IMR-90 (cell line): Measurements from ENCODE around the gene E4F1. TPM values are rescaled to one million over a fixed set of nuclear protein-coding genes. Genes with fewer than 3 reads are reported as not detected.

Source experiments
- ATAC-seq: fragments of 200-7000 bp; cut with Tn5 transposase; 2 replicates; pipeline ENCODE4 v1.9.1; 2020; ENCODE audit warnings: low read depth, mild to moderate bottlenecking, moderate library complexity
- BruUV-seq: library from RNA; stranded (reverse); fragments of 400-500 nt; replicated peaks from 2 replicates; lab custom pipeline; 2021; lab: Mats Ljungman, UMichigan
- CTCF ChIA-PET: fragments of 300-600 bp; formaldehyde crosslinking; extraction: SDS; loops from one replicate; lab custom pipeline; 2021; ENCODE audit warnings: antibody characterized with exemption; lab: Yijun Ruan, JAX
- POLR2A ChIA-PET: fragments of 300-600 bp; sonication (Branson Sonifier 250); formaldehyde crosslinking; loops from one replicate; lab custom pipeline; 2022; ENCODE audit warnings: antibody characterized with exemption; ENCODE audit not compliant: unreplicated experiment; lab: Charles Lee
- DNase-seq: peaks from one replicate; pipeline ENCODE4 v3.0.0; 2013
- H2AFZ ChIP-seq: replicated peaks from 2 replicates; pipeline ENCODE3; 2013; ENCODE audit warnings: low read length, mild to moderate bottlenecking; ENCODE audit not compliant: poor library complexity
- H2AK5ac ChIP-seq: 2 replicates; pipeline ENCODE4 v1.6.1; 2013; ENCODE audit warnings: low read depth, low read length, inconsistent platforms
- H2AK9ac ChIP-seq: replicated peaks from 2 replicates; pipeline ENCODE3; 2013; ENCODE audit warnings: mild to moderate bottlenecking, low read depth, low read length, moderate library complexity; ENCODE audit not compliant: poor library complexity
- H2BK120ac ChIP-seq: 2 replicates; pipeline ENCODE4 v1.6.1; 2013; ENCODE audit warnings: low read depth, low read length, inconsistent platforms
- H2BK15ac ChIP-seq: 3 replicates; pipeline ENCODE4 v1.6.1; 2013; ENCODE audit warnings: low read depth, low read length, inconsistent platforms
- H2BK20ac ChIP-seq: 2 replicates; pipeline ENCODE4 v1.6.1; 2013; ENCODE audit warnings: low read depth, mild to moderate bottlenecking, inconsistent platforms, low read length, moderate library complexity
- H2BK5ac ChIP-seq: 2 replicates; pipeline ENCODE4 v1.6.1; 2013; ENCODE audit warnings: mild to moderate bottlenecking, low read depth, low read length, inconsistent platforms; ENCODE audit not compliant: poor library complexity, severe bottlenecking
- H3K14ac ChIP-seq: replicated peaks from 2 replicates; pipeline ENCODE4 v1.6.1; 2013; ENCODE audit warnings: low read depth, low read length, inconsistent platforms
- H3K18ac ChIP-seq: 2 replicates; pipeline ENCODE4 v1.6.1; 2013; ENCODE audit warnings: low read depth, low read length, control low read depth
- H3K23ac ChIP-seq: 2 replicates; pipeline ENCODE4 v1.6.1; 2013; ENCODE audit warnings: low read depth, low read length, inconsistent platforms
- H3K27ac ChIP-seq: 2 replicates; pipeline ENCODE4 v1.5.1; 2013; ENCODE audit warnings: mild to moderate bottlenecking, control low read depth, low read length; ENCODE audit not compliant: insufficient read depth
- H3K27me3 ChIP-seq: 2 replicates; pipeline ENCODE4 v1.6.1; 2013; ENCODE audit warnings: low read length; ENCODE audit not compliant: control insufficient read depth, insufficient read depth
- H3K36me3 ChIP-seq: 2 replicates; pipeline ENCODE4 v1.6.1; 2013; ENCODE audit warnings: low read length, mixed read lengths; ENCODE audit not compliant: control insufficient read depth, insufficient read depth
- H3K4ac ChIP-seq: 2 replicates; pipeline ENCODE4 v1.6.1; 2013; ENCODE audit warnings: low read depth, low read length, inconsistent platforms
- H3K4me1 ChIP-seq: 2 replicates; pipeline ENCODE4 v1.6.1; 2013; ENCODE audit warnings: low read length, mixed read lengths; ENCODE audit not compliant: control insufficient read depth, insufficient read depth
- H3K4me2 ChIP-seq: 2 replicates; pipeline ENCODE4 v1.6.1; 2013; ENCODE audit warnings: low read depth, mild to moderate bottlenecking, control low read depth, low read length, moderate library complexity
- H3K4me3 ChIP-seq: 2 replicates; pipeline ENCODE4 v1.5.1; 2013; ENCODE audit warnings: low read depth, mild to moderate bottlenecking, control low read depth, low read length, moderate library complexity; ENCODE audit not compliant: insufficient read depth
- H3K56ac ChIP-seq: 2 replicates; pipeline ENCODE4 v1.6.1; 2013; ENCODE audit warnings: low read length, inconsistent platforms; ENCODE audit not compliant: insufficient read depth; ENCODE audit errors: extremely low read depth
- H3K79me1 ChIP-seq, 2 experiments: 2 replicates each; pipeline ENCODE4 v1.6.1; 2013; ENCODE audit warnings: low read length in 2 of 2, inconsistent platforms in 1 of 2, low read depth in 1 of 2
- H3K9ac ChIP-seq: 2 replicates; pipeline ENCODE4 v1.6.1; 2013; ENCODE audit warnings: low read depth, low read length, control low read depth
- H3K9me1 ChIP-seq: 2 replicates; pipeline ENCODE4 v1.6.1; 2013; ENCODE audit warnings: low read length, inconsistent platforms; ENCODE audit not compliant: insufficient read depth
- H3K9me3 ChIP-seq: 2 replicates; pipeline ENCODE4 v1.6.1; 2013; ENCODE audit warnings: low read length; ENCODE audit not compliant: control insufficient read depth, insufficient read depth
- H4K20me1 ChIP-seq: 2 replicates; pipeline ENCODE4 v1.6.1; 2013; ENCODE audit warnings: low read length, inconsistent platforms; ENCODE audit not compliant: insufficient read depth
- H4K5ac ChIP-seq: 2 replicates; pipeline ENCODE4 v1.6.1; 2013; ENCODE audit warnings: mild to moderate bottlenecking, low read depth, low read length, control low read depth
- H4K8ac ChIP-seq, 2 experiments: 2 replicates each; pipeline ENCODE4 v1.6.1; 2013; ENCODE audit warnings: low read depth in 2 of 2, low read length in 2 of 2, control low read depth in 1 of 2, inconsistent platforms in 1 of 2
- H4K91ac ChIP-seq: 2 replicates; pipeline ENCODE4 v1.6.1; 2013; ENCODE audit warnings: low read depth, low read length, inconsistent platforms; ENCODE audit not compliant: insufficient read depth
- CEBPB ChIP-seq: IDR thresholded peaks from 2 replicates; pipeline ENCODE4 v1.6.1; 2012; ENCODE audit warnings: low read depth, low read length, improper control_type of control experiment
- CTCF ChIP-seq: conservative IDR thresholded peaks from 2 replicates; pipeline ENCODE4 v1.5.1; 2012; ENCODE audit warnings: mild to moderate bottlenecking, low read depth, low read length, improper control_type of control experiment
- FOS ChIP-seq: fragments of 150-350 bp; IDR thresholded peaks from 2 replicates; pipeline ENCODE4 v1.6.1; 2016; ENCODE audit warnings: low read depth, low read length
- MAFK ChIP-seq: IDR thresholded peaks from 2 replicates; pipeline ENCODE4 v1.6.1; 2012; ENCODE audit warnings: low read depth, low read length, improper control_type of control experiment
- MXI1 ChIP-seq: IDR thresholded peaks from 2 replicates; pipeline ENCODE4 v1.6.1; 2012; ENCODE audit warnings: low read depth, mild to moderate bottlenecking, low read length, moderate library complexity, borderline replicate concordance
- USF2 ChIP-seq: fragments of 150-350 bp; IDR thresholded peaks from 2 replicates; pipeline ENCODE4 v1.6.1; 2017; ENCODE audit warnings: mild to moderate bottlenecking, antibody characterized with exemption, low read length, low read depth
- WGBS, 2 experiments: methylation state at CpG; one replicate each; pipeline versions ENCODE4 v1.1.5 to v1.1.7; 2013; ENCODE audit warnings: missing lambda C conversion rate in 2 of 2; ENCODE audit not compliant: insufficient read length in 1 of 2; ENCODE audit errors: extremely low coverage in 2 of 2; 5-methylcytosine and 5-hydroxymethylcytosine counted together
- dilution Hi-C: fragments of 300-500 bp; cut with HindIII; formaldehyde crosslinking; loops from one replicate; pipeline ENCODE4 v1.14.3; 2018; ENCODE audit warnings: low sequenced_read_pairs; ENCODE audit not compliant: unreplicated experiment
- in situ Hi-C: fragments of 300-500 bp; cut with MboI; formaldehyde crosslinking; loops from 3 replicates; pipeline ENCODE4 v1.14.3; 2019; ENCODE audit warnings: low sequenced_read_pairs, inconsistent platforms, mixed read lengths
- intact Hi-C: fragments of 100-400 bp; cut with micrococcal nuclease; formaldehyde crosslinking; loops from 2 replicates; pipeline ENCODE4 v1.10.0; 2022
- polyA plus RNA-seq, 3 experiments: library from polyadenylated mRNA; depleted of rRNA; stranded (reverse); fragments of >200 nt; gene quantifications; 2 replicates each; pipeline ENCODE4 v1.2.3, GENCODE V29; 2012; ENCODE audit warnings: low replicate concordance in 1 of 3
- total RNA-seq: library from RNA; depleted of rRNA; stranded (reverse); fragments of >200 nt; gene quantifications from 2 replicates; pipeline ENCODE4 v1.2.3, GENCODE V29; 2012

Gene E4F1
- total and polyA plus RNA-seq, 2 of the 4 experiments (the other 2 are of a cell fraction), result 13.1 to 33.0 TPM

- TF ChIP-seq USF2 (no peak), MXI1 (no peak), MAFK (no peak)
Measured at GRCh38 chr16:2213817-2214718, 9.3 kb upstream of the E4F1 start (continued).

- H3K4me1 ChIP-seq, result peaks cover 7% of the 10 kb centered on the region
- H3K23ac ChIP-seq, result peak within 1 kb of the TSS; percentile 72
- peak within 1 kb of the TSS; percentile 88 for H3K4ac ChIP-seq
- H2BK120ac ChIP-seq, result peak within 1 kb of the TSS; percentile 17; the same call in 1 of the 2 replicates
- in situ Hi-C loops, result no loop called here
- H3K4me2 ChIP-seq, result peak within 1 kb of the TSS; percentile 93
- peaks cover 5% of the 10 kb centered on the region for H3K36me3 ChIP-seq
- peak within 1 kb of the TSS; percentile 87 for H3K4me3 ChIP-seq
- H3K27ac ChIP-seq, result peak within 1 kb of the TSS; percentile 86
- peak within 1 kb of the TSS; percentile 98 for H2AFZ ChIP-seq
- intact Hi-C loops, result no loop called here
- H3K14ac ChIP-seq, result peak within 1 kb of the TSS; percentile 77
- peak within 1 kb of the TSS; percentile 65 for H2AK5ac ChIP-seq
- peak within 1 kb of the TSS; percentile 22 for H4K91ac ChIP-seq
- H2BK20ac ChIP-seq, result no peak within 1 kb of the TSS
- peak; percentile 94 for ATAC-seq
- no TSS peak for BruUV-seq
- peaks cover 12% of the 10 kb centered on the region for H4K20me1 ChIP-seq
- 0% methylated on average over 25 of the region's 48 CpGs; no CpG with 5 or more reads in 1 of the 2 experiments for WGBS, 2 experiments
- H3K9ac ChIP-seq, result peak within 1 kb of the TSS; percentile 89
- peak within 1 kb of the TSS; percentile 81 for H4K5ac ChIP-seq
- no peak for DNase-seq
- dilution Hi-C loops, result no loop called here
- POLR2A ChIA-PET, result no interaction called here
- 0 out of 3 replicates have a peak within 1 kb of the TSS, but pooled peaks have one; percentile 8 for H2BK15ac ChIP-seq
- H3K27me3 ChIP-seq, result no peaks in the 10 kb centered on the region
- no peaks in the 10 kb centered on the region for H3K9me1 ChIP-seq
- peak within 1 kb of the TSS; percentile 40; the same call in 1 of the 2 replicates for H3K18ac ChIP-seq
- peak within 1 kb of the TSS; percentile 84 for H2BK5ac ChIP-seq
- H3K79me1 ChIP-seq, result peaks cover 14 to 30% of the 10 kb centered on the region in 2 experiments
- H3K56ac ChIP-seq, result peak within 1 kb of the TSS; percentile 79
- CTCF ChIA-PET, result interaction anchor here (0.8 kb wide), 1 partner anchor 292 kb away, joined by 3 read pairs; no protein-coding TSS in a partner anchor
- no peak for TF ChIP-seq CEBPB
- 0 out of 2 replicates have a peak, but pooled peaks have one; percentile 3 for TF ChIP-seq CTCF
- peak; percentile 97 for TF ChIP-seq FOS
- peak within 1 kb of the TSS; percentile 72 to 99 for H4K8ac ChIP-seq
- no peaks in the 10 kb centered on the region for H3K9me3 ChIP-seq
- H2AK9ac ChIP-seq, result peak within 1 kb of the TSS; percentile 93
Measured at GRCh38 chr16:2214719-2214968, 8.7 kb upstream of the E4F1 start, which contains the start of gene PGP. Gene PGP, minus strand, starts transcription at chr16:2214840. Its CDS starts 63 bp downstream, at chr16:2214777.
